ENCODE results near the gene GDPD5. TPM values are rescaled to one million over a fixed set of nuclear protein-coding genes. Genes with fewer than 3 reads are reported as not detected.

GDPD5 gene
- total and polyA plus RNA-seq, 2 donors (not counting 3 experiments of a cell fraction or from before 2014, with no cell fraction given), result 60.2 to 79.2 TPM

GRCh38 chr11:75530577-75530976 lies 4.8 kb upstream of the GDPD5 start:
- CTCF ChIA-PET, result interaction anchor here (0.6 to 7.2 kb wide), 9 partner anchors 8 to 142 kb away, joined by 3 to 115 read pairs (median 12); no protein-coding TSS in a partner anchor
- Histone ChIP-seq H3K9me3 (replicated peaks; ENCODE audit: control insufficient read depth, insufficient read depth, low read length) (no peaks in the 10 kb centered on the region), H3K9me1 (replicated peaks; ENCODE audit: control insufficient read depth, extremely low read depth, insufficient read depth, low read length) (no peaks in the 10 kb centered on the region), H3K4me3 (replicated peaks in 1 of 3; ENCODE audit: insufficient read depth in 1 of 3, low read depth in 1 of 3, low read length in 3 of 3) (no peak overlapping the region), H3K9ac (replicated peaks; ENCODE audit: extremely low read depth, insufficient read depth, low read length) (no peak overlapping the region), H3K36me3 (ENCODE audit: control insufficient read depth in 2 of 2, extremely low read depth in 1 of 2, insufficient read depth in 2 of 2, low read length in 2 of 2) (no peaks in the 10 kb centered on the region), H2AFZ (ENCODE audit: low read depth, low read length) (no peak overlapping the region), H3K27me3 (ENCODE audit: control insufficient read depth in 2 of 2, insufficient read depth in 2 of 2, low read length in 2 of 2) (no peaks in the 10 kb centered on the region), H3K4me2 (ENCODE audit: insufficient read depth, low read length) (no peak overlapping the region), H3K27ac (ENCODE audit: insufficient read depth, low read depth, low read length) (no peak overlapping the region), H4K20me1 (replicated peaks; ENCODE audit: control insufficient read depth, extremely low read depth, insufficient read depth, low read length) (no peaks in the 10 kb centered on the region), H3K79me2 (ENCODE audit: control insufficient read depth, insufficient read depth, low read length) (no peaks in the 10 kb centered on the region), H3K4me1 (ENCODE audit: control insufficient read depth, extremely low read depth, insufficient read depth, low read length) (peaks cover 11% of the 10 kb centered on the region)
- FAIRE-seq (no peak), DNase-seq (ENCODE audit: low read depth, low spot score) (no peak)
- intact Hi-C loops (cut with micrococcal nuclease) (no loop called here), dilution Hi-C loops (cut with MboI; ENCODE audit: extremely low pct_ligation_motif_present, low sequenced_read_pairs) (loop anchor here (10.0 kb wide), 1 partner anchor 86 kb away; no protein-coding TSS in a partner anchor)
- no TSS peak for BruUV-seq (replicated peaks)
- POLR2A ChIA-PET, result no interaction called here
- no peak for TF ChIP-seq MAX (IDR thresholded peaks at IDR 0.05; ENCODE audit: insufficient read depth, insufficient read length)
- no peak for TF ChIP-seq POLR2A (IDR thresholded peaks at IDR 0.05; ENCODE audit: low read depth, low read length)
- TF ChIP-seq EZH2 (IDR thresholded peaks at IDR 0.05; ENCODE audit: borderline replicate concordance, low read depth, low read length, severe bottlenecking), result no peak
- TF ChIP-seq GATA2 (IDR thresholded peaks at IDR 0.05; ENCODE audit: insufficient read depth, insufficient read length, low read depth, low read length), result no peak
- TF ChIP-seq CTCF (IDR thresholded peaks at IDR 0.05; ENCODE audit: extremely low read depth in 1 of 2, insufficient read depth in 1 of 2, low read depth in 1 of 2, low read length in 2 of 2), result no peak
- no peak for TF ChIP-seq JUN (IDR thresholded peaks at IDR 0.05; ENCODE audit: borderline replicate concordance, insufficient read depth, insufficient read length, low read depth)
- no peak for TF ChIP-seq FOS (IDR thresholded peaks at IDR 0.05; ENCODE audit: borderline replicate concordance, insufficient read depth, low read length)
- no peak for TF ChIP-seq MYC (IDR thresholded peaks at IDR 0.05; ENCODE audit: low read depth, low read length)
- TF ChIP-seq POLR2AphosphoS5 (IDR thresholded peaks at IDR 0.05; ENCODE audit: insufficient read depth, low read depth, low read length), result no peak

Data from endothelial cell of umbilical vein (primary cell).